Measurements from ENCODE around the gene RPS18. TPM values are rescaled to one million over a fixed set of nuclear protein-coding genes. Genes with fewer than 3 reads are reported as not detected.
A peak's percentile ranks its signal among the peaks of the same experiment; 100 is the strongest.

The RPS18 gene
- total and polyA plus RNA-seq, 9 of the 15 experiments (the other 6 are each of a cell fraction or from before 2014, with no cell fraction given): 5,023 to 17,516 (median 8,131) TPM

- TF ChIP-seq ZNF592 (IDR thresholded peaks at IDR 0.05): no peak
- TF ChIP-seq ZBTB5 (IDR thresholded peaks at IDR 0.05): no peak
- no peak for TF ChIP-seq MAFG (tag; conservative IDR thresholded peaks at IDR 0.05)
- no peak for TF ChIP-seq ZEB2 (IDR thresholded peaks at IDR 0.05)
- 0 out of 2 replicates have a peak, but pooled peaks have one; percentile 9 for TF ChIP-seq ZNF830 (CRISPR knock-in tag; IDR thresholded peaks at IDR 0.05)
- TF ChIP-seq NFRKB (IDR thresholded peaks at IDR 0.05; ENCODE audit: low read depth): 0 out of 2 replicates have a peak, but pooled peaks have one; percentile 68
- TF ChIP-seq NFATC3 (IDR thresholded peaks at IDR 0.05): no peak
- TF ChIP-seq RAD21 (CRISPR knock-in tag; conservative IDR thresholded peaks at IDR 0.05 in 1 of 2, IDR thresholded peaks at IDR 0.05 in 1 of 2): 0 out of 4 replicates have a peak, but pooled peaks of 1 of the 2 experiments have one; percentile 6
- no peak for TF ChIP-seq TBL1XR1 (IDR thresholded peaks at IDR 0.05; ENCODE audit: low read length in 2 of 2)
- no peak for TF ChIP-seq FOXJ2 (tag; IDR thresholded peaks at IDR 0.05)
- no peak for TF ChIP-seq DMBX1 (CRISPR knock-in tag; IDR thresholded peaks at IDR 0.05; ENCODE audit: borderline replicate concordance)
- no peak for TF ChIP-seq NKRF (IDR thresholded peaks at IDR 0.05; ENCODE audit: borderline replicate concordance)
- TF ChIP-seq MAFF (IDR thresholded peaks at IDR 0.05; ENCODE audit: low read length): no peak
- no peak for TF ChIP-seq ZNF175 (CRISPR knock-in tag; IDR thresholded peaks at IDR 0.05; ENCODE audit: low read depth)
- TF ChIP-seq ZC3H8 (IDR thresholded peaks at IDR 0.05): no peak
- peak; percentile 5; the same call in 1 of the 2 replicates for TF ChIP-seq PML (IDR thresholded peaks at IDR 0.05; ENCODE audit: low read length)
- TF ChIP-seq RBM39 (optimal IDR thresholded peaks at IDR 0.05; ENCODE audit: low read depth, low read length): no peak
- no peak for TF ChIP-seq ZBTB34 (CRISPR knock-in tag; IDR thresholded peaks at IDR 0.05)
- no peak for TF ChIP-seq ZNF384 (IDR thresholded peaks at IDR 0.05; ENCODE audit: low read depth, low read length)
- no peak for TF ChIP-seq NONO (IDR thresholded peaks at IDR 0.05; ENCODE audit: low read depth in 2 of 2, low read length in 1 of 2)
Observed at GRCh38 chr6:33289784-33290315, 18.0 kb downstream of the RPS18 start (continued).

Data from K562 (cell line).